Panc1 (cell line): ENCODE measurements around the gene CHID1. TPM values are rescaled to one million over a fixed set of nuclear protein-coding genes. Genes with fewer than 3 reads are reported as not detected.

Experiments used
- ATAC-seq: fragments of 200-7000 bp; cut with Tn5 transposase; 2 replicates; pipeline ENCODE4 v1.9.1; 2020; ENCODE audit warnings: mild to moderate bottlenecking, moderate library complexity
- BruUV-seq: library from RNA; stranded (reverse); fragments of 400-500 nt; replicated peaks from 2 replicates; lab custom pipeline; 2021; lab: Mats Ljungman, UMichigan
- CTCF ChIA-PET: fragments of 300-600 bp; sonication (Branson Sonifier 250); formaldehyde crosslinking; loops from one replicate; lab custom pipeline; 2022; ENCODE audit warnings: antibody characterized with exemption; lab: Charles Lee
- POLR2A ChIA-PET: fragments of 300-600 bp; sonication (Branson Sonifier 250); formaldehyde crosslinking; loops from one replicate; lab custom pipeline; 2022; ENCODE audit warnings: antibody characterized with exemption; lab: Charles Lee
- DNase-seq: peaks from one replicate; pipeline ENCODE4 v3.0.0-alpha.2; 2010; ENCODE audit warnings: low read depth, low spot score
- H3K27ac ChIP-seq: 2 replicates; pipeline ENCODE4 v1.5.1; 2011; ENCODE audit warnings: mild to moderate bottlenecking, low read length, inconsistent platforms
- H3K27me3 ChIP-seq: fragments of 200-500 bp; sonication (Bioruptor generic); 2 replicates; pipeline ENCODE4 v1.6.0; 2014; ENCODE audit warnings: low read length, inconsistent platforms; ENCODE audit not compliant: control insufficient read depth, insufficient read depth
- H3K36me3 ChIP-seq: fragments of 200-500 bp; sonication (Bioruptor generic); 2 replicates; pipeline ENCODE4 v1.5.1; 2014; ENCODE audit warnings: inconsistent platforms, mild to moderate bottlenecking, low read length, moderate library complexity; ENCODE audit not compliant: control insufficient read depth, insufficient read depth
- H3K4me1 ChIP-seq: 2 replicates; pipeline ENCODE4 v1.5.1; 2011; ENCODE audit warnings: inconsistent platforms, mild to moderate bottlenecking, low read length, moderate library complexity; ENCODE audit not compliant: control insufficient read depth, insufficient read depth
- H3K4me3 ChIP-seq, 2 experiments: 2 replicates each; pipeline ENCODE4 v1.5.1; 2011 to 2012; ENCODE audit warnings: low read depth in 2 of 2, low read length in 2 of 2, mild to moderate bottlenecking in 2 of 2, inconsistent platforms in 1 of 2, moderate library complexity in 1 of 2
- H3K9me3 ChIP-seq: fragments of 200-500 bp; sonication (Bioruptor generic); 2 replicates; pipeline ENCODE4 v1.5.1; 2014; ENCODE audit warnings: low read depth, mild to moderate bottlenecking, inconsistent platforms, low read length, moderate library complexity; ENCODE audit not compliant: control insufficient read depth, insufficient read depth
- CTCF ChIP-seq: fragments of 450-650 bp; IDR thresholded peaks from 2 replicates; pipeline ENCODE4 v1.5.1; 2017; ENCODE audit warnings: mild to moderate bottlenecking
- POLR2AphosphoS5 ChIP-seq: IDR thresholded peaks from 2 replicates; pipeline ENCODE4 v1.6.1; 2012; ENCODE audit warnings: mild to moderate bottlenecking, low read depth, low read length, moderate library complexity
- REST ChIP-seq, 2 experiments: IDR thresholded peaks; 2 replicates each; pipeline ENCODE4 v1.6.1; 2011 to 2012; ENCODE audit warnings: low read depth in 2 of 2, control low read depth in 1 of 2, low read length in 1 of 2, mild to moderate bottlenecking in 1 of 2, moderate library complexity in 1 of 2; ENCODE audit not compliant: insufficient read depth in 1 of 2
- SIN3A ChIP-seq: IDR thresholded peaks from 2 replicates; pipeline ENCODE4 v1.6.1; 2012; ENCODE audit warnings: low read depth, mild to moderate bottlenecking, low read length, moderate library complexity, borderline replicate concordance; ENCODE audit not compliant: insufficient read depth
- TCF7L2 ChIP-seq: IDR thresholded peaks from 2 replicates; pipeline ENCODE4 v1.6.1; 2011; ENCODE audit warnings: mild to moderate bottlenecking, low read depth, low read length, inconsistent platforms
- in situ Hi-C: cut with HindIII; loops from 2 replicates; pipeline ENCODE4 v1.10.0; 2016; ENCODE audit warnings: low sequenced_read_pairs, low pct_unique_long_range_greater_than_20kb
- intact Hi-C: fragments of 100-400 bp; cut with micrococcal nuclease; formaldehyde crosslinking; loops from one replicate; pipeline ENCODE4 v1.10.0; 2022; ENCODE audit not compliant: unreplicated experiment
- total RNA-seq: library from RNA; stranded (reverse); gene quantifications from one replicate; pipeline ENCODE4 v1.2.1, GENCODE V29; 2021; ENCODE audit not compliant: unreplicated experiment

CHID1 gene
- total RNA-seq, 1 experiment from 2014 or later = 224 TPM

DNA sequence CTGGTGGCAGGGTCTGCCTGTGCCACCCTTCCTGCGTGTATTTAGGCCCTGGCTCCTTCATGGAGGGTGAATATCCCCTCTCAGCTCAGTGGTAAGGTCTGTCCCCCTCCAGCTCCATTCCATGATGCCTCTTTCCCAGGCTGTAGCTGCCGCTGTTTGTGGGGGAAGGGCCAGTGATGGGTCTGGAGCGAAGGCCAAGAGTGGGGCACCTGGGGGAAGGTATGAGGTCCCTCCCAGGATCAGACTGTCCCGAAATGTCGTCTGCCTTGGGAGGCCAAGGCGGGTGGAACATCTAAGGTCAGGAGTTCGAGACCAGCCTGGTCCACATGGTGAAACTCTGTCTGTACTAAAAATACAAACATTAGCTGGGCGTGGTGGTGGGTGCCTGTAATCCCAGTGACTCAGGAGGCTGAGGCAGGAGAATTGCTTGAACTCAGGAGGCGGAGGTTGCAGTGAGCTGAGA is 76.7 kb downstream of the CHID1 start:
- CTCF ChIA-PET = no interaction called here
- DNase-seq (no peak), ATAC-seq (no peak)
- TF ChIP-seq SIN3A (no peak), CTCF (no peak), REST (IDR thresholded peaks at IDR 0.05; ENCODE audit: insufficient read depth in 1 of 2, low read depth in 2 of 2, low read length in 1 of 2) (no peak), TCF7L2 (no peak), POLR2AphosphoS5 (no peak)
- Histone ChIP-seq H3K4me1 (peaks cover 58% of the 10 kb centered on the region), H3K9me3 (no peaks in the 10 kb centered on the region), H3K4me3 (peak overlapping the region; percentile 78 to 89), H3K27ac (peak overlapping the region; percentile 93), H3K27me3 (no peaks in the 10 kb centered on the region), H3K36me3 (peaks cover 5% of the 10 kb centered on the region; the same call in 1 of the 2 replicates)
- POLR2A ChIA-PET = interaction anchor here (0.5 to 0.6 kb wide), 2 partner anchors 137 to 165 kb away, joined by 3 to 8 read pairs; no protein-coding TSS in a partner anchor
- in situ Hi-C loops (no loop called here), intact Hi-C loops (no loop called here)
- BruUV-seq = no TSS peak

- CTCF ChIA-PET = no interaction called here
- POLR2A ChIA-PET = interaction anchor here (0.5 kb wide), 1 partner anchor 166 kb away, joined by 3 read pairs; no protein-coding TSS in a partner anchor
- Histone ChIP-seq H3K4me3 (peak overlapping the region; percentile 78 to 89), H3K36me3 (peaks cover 5% of the 10 kb centered on the region; the same call in 1 of the 2 replicates), H3K27me3 (no peaks in the 10 kb centered on the region), H3K27ac (peak overlapping the region; percentile 93), H3K4me1 (peaks cover 58% of the 10 kb centered on the region), H3K9me3 (no peaks in the 10 kb centered on the region)
- intact Hi-C loops = no loop called here
- DNase-seq (no peak), ATAC-seq (no peak)
- TF ChIP-seq CTCF (no peak), SIN3A (peak; percentile 82; the same call in 1 of the 2 replicates), TCF7L2 (no peak), REST (IDR thresholded peaks at IDR 0.05; ENCODE audit: insufficient read depth in 1 of 2, low read depth in 2 of 2, low read length in 1 of 2) (no peak), POLR2AphosphoS5 (no peak)
- BruUV-seq = no TSS peak
- in situ Hi-C loops = no loop called here
Measured at GRCh38 chr11:833114-833791, 77.4 kb downstream of the CHID1 start.
